Stimulated activated CD4-positive, alpha-beta T cell treated with anti-CD3 and anti-CD28 coated beads, Interleukin-4, amount 100 ng/mL, for 48 hours (primary cell): ENCODE results near the gene CHRM1.
A peak's percentile ranks its signal among the peaks of the same experiment; 100 is the strongest.

Experiments used
- DNase-seq, 2 donors: peaks; one replicate each; pipeline ENCODE4 v3.0.0-alpha.2; 2020; ENCODE audit warnings: low read depth in 2 of 2

The CHRM1 gene

GRCh38 chr11:62905296-62905695, 15.9 kb downstream of the CHRM1 start:
- no peak for DNase-seq

- no peak for DNase-seq
Observed at GRCh38 chr11:62902932-62903331, 18.2 kb downstream of the CHRM1 start.

GRCh38 chr11:62898027-62898426, 23.1 kb downstream of the CHRM1 start:
- no peak for DNase-seq

GRCh38 chr11:62897311-62897710, 23.9 kb downstream of the CHRM1 start:
- no peak for DNase-seq

- DNase-seq, result no peak
Observed at GRCh38 chr11:62896049-62896448, 25.1 kb downstream of the CHRM1 start.

GRCh38 chr11:62895501-62895900, 25.7 kb downstream of the CHRM1 start:
- DNase-seq, result no peak

- DNase-seq, result no peak
Observed at GRCh38 chr11:62892077-62892922, 28.9 kb downstream of the CHRM1 start.

GRCh38 chr11:62889484-62890437, 31.4 kb downstream of the CHRM1 start:
- DNase-seq, result no peak

- DNase-seq, result no peak
Observed at GRCh38 chr11:62889126-62889483, 32.1 kb downstream of the CHRM1 start.

GRCh38 chr11:62888406-62888805, 32.8 kb downstream of the CHRM1 start:
- no peak for DNase-seq

GRCh38 chr11:62885137-62885750, 35.9 kb downstream of the CHRM1 start:
- DNase-seq, result no peak

GRCh38 chr11:62883673-62884072, 37.5 kb downstream of the CHRM1 start:
- DNase-seq, result no peak

- no peak for DNase-seq
Observed at GRCh38 chr11:62882788-62883501, 38.2 kb downstream of the CHRM1 start.

- DNase-seq, result no peak
Observed at GRCh38 chr11:62882431-62882749, 38.8 kb downstream of the CHRM1 start.

- peak; percentile 94 for DNase-seq
Observed at GRCh38 chr11:62881579-62882430, 39.4 kb downstream of the CHRM1 start.

- peak; percentile 74 to 83 for DNase-seq
Observed at GRCh38 chr11:62880803-62881578, 40.2 kb downstream of the CHRM1 start, which contains the start of gene SLC3A2. TSS of gene SLC3A2 (plus strand) at chr11:62880896. CDS start at chr11:62881024, 128 bp downstream.

- DNase-seq, result peak; percentile 38 to 43
Observed at GRCh38 chr11:62880231-62880802, 40.8 kb downstream of the CHRM1 start.

GRCh38 chr11:62879235-62879978, 41.8 kb downstream of the CHRM1 start:
- no peak for DNase-seq

- no peak for DNase-seq
Observed at GRCh38 chr11:62876712-62877111, 44.5 kb downstream of the CHRM1 start.
